ENCODE results near the gene HMX1.

HMX1 gene

DNA sequence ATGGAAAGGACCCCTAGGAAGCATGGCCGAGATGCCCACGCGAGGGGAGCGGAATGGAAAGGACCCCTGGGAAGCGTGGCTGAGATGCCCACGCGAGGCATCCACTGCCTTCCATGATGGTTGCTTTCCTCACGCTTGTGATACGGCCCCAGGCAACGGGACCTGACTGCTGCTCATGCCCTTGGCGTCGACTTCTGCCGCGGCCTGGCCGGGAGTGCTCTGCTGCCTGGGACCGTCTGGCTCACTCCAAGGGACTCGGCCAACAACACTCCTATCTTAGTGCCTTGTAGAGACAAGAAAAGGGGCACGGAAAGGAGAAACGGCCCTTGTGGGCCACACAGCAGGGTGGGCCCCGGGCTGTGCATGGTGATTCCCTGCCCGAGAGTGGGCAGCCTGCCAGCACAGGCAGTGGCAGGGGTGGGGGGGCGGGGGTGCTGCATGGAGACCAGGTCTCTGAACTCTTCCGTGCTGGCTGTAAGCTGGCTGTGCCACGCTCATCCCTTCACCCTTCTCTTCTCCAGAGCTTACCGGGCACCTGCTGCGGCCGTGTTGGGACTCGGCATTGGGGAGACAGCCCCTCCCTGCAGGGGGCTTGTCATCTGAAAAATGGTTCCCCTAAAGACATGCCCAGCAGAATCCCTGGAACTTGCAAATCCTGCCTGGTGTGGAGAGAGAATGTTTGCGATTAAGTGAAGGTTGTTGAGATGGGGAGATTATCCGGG lies 38.6 kb upstream of the HMX1 start:
- no peak for DNase-seq (ENCODE audit: extremely low read depth in 1 of 2, low read depth in 1 of 2)

DNA sequence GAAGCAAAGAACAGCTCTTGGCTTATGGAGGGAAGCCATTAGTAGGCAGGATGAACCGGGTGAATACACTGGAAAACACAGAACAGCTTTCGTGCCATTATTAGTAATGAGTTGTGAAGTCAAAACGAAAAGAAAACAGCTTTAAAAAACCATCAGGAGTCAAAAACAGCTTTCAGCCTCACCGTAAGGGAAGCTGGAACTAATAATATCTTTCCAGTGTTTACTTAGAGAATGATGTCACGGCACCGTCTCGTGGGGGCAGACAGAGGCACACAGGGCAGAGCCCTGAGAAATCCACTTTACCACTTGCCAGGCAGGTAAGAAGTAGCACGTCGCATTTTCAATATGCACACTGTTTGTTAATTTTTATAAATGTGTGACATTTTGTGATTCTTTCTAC lies 37.9 kb upstream of the HMX1 start:
- DNase-seq (ENCODE audit: extremely low read depth in 1 of 2, low read depth in 1 of 2) = no peak

DNA sequence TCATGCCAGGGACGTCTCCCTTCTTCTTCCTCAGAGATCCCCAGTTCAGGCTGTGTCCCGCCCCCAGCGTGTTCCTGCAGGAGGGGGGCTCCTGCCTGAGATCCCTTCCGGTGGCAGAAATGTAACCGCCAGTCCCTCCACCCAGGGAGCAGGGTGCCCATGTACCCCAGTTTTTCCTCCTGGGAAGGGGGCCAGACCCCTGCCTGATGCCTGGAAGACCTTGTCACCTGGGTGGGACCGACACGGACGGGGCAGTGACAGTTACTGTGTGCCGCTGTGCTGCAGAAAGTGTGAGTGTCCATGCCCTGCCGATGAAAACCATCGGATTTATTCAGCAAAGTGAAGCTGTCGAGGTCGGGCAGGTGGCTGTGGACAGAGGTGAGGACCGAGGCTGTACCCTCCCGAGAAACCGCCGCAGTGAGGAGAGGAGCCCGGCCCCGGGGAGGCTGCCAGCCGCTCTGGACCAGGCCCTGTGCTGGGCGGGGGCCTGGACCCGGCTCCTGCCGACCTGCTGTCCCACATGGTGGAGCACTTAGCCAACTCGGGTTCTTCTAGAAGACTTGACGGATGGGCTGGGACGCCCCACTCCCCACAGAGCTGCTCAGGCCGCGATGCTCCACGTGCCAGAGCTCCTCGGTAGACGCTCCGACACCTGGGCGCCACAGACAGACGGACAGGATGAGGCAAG lies 36.7 kb upstream of the HMX1 start:
- DNase-seq (ENCODE audit: extremely low read depth in 1 of 2, low read depth in 1 of 2) = no peak

DNA sequence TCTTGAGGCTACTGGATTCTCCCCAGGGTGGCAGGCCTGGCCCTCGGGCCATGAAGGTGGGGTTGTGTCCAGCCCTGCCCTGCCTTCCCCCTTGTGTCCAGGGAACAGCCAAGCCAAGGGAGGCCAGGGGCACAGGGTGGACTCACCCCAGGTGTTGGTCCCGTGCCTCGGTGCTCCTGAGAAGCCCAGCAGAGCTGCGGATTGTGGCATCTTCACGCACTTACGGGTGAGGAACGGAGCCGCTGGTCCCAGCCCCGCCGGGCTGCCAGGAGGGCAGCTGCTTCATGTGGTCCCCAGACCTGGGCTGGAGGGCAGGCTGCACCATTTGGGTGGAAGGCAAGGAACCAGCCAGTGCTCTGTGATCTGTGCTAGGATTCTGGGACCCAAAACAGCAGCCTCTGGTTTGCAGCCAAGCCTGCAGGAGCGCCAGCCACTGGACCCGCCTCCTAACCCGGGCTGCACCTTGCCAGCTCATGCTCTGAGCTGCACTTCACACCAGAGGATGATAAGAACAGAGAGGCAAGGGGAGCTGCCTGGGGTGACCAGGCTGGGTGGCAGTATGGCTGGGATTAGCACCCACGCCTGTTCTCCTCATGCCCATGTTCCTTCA lies 36.1 kb upstream of the HMX1 start:
- DNase-seq (ENCODE audit: extremely low read depth in 1 of 2, low read depth in 1 of 2) = no peak

DNA sequence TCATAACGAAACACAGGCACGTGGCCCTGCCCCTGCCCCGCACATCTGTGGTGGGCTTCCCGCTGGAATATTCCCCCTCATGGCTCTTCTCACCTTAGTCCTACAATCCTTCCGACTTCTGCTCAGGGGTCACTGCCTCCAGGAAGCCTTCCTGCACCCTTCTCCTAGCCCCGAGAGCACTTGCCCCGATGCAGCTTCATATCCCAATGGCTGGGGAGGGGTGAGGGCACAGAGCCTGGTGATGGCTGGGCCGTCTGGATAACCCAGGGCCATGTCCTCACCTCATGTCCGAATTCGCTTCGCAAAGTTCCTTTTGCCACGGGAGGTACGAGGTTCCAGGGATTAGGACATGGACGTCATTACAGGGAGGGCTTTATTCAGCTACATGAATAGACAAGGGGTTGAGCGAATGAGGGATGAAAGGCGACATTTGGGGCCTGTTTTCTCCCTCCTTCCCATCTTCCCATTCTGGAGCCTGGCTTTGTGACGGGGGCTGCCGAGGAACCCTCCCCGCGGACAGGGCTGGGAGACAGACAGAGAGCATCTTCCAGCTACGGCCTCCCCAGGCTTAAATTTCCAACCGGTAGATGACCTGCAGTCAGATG lies 35.5 kb upstream of the HMX1 start:
- DNase-seq (ENCODE audit: extremely low read depth in 1 of 2, low read depth in 1 of 2) = no peak

DNA sequence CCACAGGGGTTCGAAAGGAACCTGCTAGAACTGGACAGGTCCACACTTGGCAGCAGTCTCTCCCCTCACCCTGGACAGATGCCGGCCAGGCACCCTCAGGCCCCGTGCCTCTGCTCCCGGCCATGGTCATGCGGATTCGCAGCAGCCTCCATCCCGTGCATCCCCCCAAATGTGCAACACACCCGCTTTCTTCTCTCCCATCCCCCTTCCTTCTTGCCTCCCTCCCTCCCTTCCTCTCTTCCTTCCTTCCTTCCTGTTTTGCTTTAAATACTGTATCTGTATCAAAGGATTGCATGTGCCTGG lies 35.0 kb upstream of the HMX1 start:
- DNase-seq (ENCODE audit: extremely low read depth in 1 of 2, low read depth in 1 of 2) = no peak

DNA sequence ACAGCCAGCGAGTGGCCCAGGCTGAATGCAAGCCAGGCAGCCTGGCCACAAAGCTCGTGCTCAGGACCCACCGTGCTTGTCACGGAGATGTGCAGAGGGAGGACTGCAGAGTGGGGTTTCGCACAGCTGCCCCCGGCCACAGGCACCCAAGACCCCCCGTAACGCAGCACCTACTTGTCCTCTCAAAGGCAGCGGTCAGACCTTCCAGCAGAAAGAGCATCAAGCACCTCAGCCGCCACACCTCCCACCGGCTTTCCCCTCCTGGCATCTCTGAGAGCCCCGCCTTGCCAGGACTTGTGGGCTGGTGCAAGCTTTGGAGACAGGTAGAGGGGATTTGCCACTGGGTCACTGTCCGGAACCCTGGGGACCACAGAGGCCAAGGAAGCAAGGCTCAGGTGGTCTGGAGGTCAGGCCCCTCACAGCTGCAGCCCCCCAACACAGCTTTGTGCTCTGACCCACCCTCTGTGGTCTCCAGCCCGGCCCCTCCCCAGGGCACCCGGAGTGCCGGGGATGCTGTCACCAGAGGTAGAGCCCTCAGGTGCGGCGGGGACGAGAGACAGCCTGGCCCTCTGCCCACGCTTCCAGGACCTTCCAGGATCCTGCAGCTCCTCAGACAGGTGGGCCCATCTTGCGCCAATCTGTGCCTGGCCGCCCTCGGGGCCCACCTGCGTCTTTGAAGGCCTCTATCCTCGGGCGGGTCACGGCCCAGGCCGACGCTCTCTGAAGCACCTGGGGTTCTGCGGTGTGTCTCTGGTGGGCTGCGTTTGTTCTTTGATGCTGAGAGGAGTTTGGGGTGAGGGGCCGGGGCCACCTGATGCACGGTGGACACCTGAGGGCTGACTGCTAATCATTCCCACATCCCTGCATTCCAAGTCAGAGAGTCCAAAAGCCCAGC lies 34.4 kb upstream of the HMX1 start:
- DNase-seq (ENCODE audit: extremely low read depth in 1 of 2, low read depth in 1 of 2) = no peak

DNA sequence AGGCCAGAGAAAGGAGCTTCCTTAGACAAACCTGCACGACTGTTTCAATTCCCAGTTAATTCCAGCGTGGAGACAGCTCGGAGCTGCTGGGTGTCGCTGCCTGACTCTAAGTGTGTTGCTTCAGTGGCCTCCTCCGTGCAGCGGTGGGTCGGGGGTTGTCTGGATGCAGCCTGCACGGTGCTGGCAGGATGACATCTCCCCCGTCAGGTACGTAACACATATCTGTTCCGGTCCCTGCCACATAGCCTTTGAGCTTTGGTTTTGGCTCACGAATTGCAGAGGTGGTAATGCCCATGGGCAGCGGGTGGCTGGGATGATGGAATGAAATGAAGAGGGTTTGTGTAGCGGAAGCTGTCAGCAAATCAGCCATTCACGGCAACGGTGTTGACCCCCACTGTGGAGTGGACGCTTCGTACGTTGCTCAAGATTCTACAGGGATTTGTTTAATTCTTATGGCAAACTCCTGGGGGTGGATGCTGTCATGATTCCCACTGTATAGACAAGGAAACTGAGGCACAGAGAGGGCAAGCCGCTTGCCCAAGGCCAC lies 33.7 kb upstream of the HMX1 start:
- DNase-seq (ENCODE audit: extremely low read depth in 1 of 2, low read depth in 1 of 2) = no peak

DNA sequence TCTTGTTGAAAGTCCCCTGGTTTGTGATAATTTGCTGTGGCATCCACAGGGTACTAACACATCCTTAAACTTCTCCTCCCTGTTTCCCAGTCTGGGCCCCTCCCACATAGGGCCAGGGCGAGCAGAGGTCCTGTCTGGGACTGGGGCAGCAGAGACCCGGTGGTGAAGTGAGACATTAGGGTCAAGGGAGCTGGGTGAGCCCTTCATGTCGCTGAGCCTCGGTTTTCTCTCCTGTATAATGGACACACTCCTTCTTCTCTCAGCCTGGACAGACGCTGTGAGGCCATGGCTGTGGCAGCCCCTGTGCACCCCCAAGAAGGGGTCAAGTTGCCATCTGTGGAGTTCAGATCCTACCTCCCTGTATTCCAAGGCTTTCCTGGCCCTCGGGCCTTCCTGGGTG lies 33.0 kb upstream of the HMX1 start:
- DNase-seq (ENCODE audit: extremely low read depth in 1 of 2, low read depth in 1 of 2) = no peak

DNA sequence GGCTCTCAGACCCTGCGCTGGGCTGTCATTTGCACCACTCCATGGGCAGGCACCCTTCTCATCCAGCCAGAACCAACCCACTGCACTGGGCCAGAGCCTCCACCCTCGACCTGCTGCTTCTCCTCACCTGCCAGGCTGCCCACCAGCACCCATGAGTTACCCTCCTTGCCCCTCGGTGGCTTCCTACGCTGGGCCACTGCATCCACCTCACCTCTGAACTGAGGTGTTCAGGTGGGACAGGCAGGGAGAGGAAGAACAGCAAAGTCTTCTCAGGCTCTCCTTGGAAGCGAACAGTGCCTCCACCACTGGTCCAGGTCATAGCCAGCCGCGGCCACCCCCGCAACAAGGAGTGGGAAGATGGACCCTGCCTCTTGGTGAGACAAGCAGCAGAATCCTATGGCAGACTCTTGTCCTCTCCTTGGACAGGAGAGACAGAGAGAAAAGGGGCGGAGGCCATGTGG lies 32.4 kb upstream of the HMX1 start:
- DNase-seq (ENCODE audit: extremely low read depth in 1 of 2, low read depth in 1 of 2) = no peak

DNA sequence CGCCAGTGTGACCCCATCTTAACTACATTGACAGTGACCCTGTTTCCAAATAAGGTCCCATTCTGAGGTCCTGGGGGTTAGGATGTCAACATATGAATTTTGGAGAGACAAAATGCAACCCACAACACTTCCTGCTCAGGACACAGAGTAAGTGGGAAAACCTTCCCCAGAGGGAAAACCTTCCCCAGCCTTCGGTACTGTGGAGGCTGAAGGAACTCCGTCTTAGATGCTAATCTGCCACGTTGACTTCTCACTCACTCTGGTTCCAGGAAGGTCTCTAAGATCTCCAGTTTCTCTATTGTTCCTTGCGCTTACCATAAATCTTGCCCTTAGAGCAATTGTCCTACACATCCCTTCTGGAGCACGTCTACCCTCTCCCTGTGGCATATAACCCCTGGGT lies 29.7 kb upstream of the HMX1 start:
- DNase-seq (ENCODE audit: extremely low read depth in 1 of 2, low read depth in 1 of 2) = no peak

DNA sequence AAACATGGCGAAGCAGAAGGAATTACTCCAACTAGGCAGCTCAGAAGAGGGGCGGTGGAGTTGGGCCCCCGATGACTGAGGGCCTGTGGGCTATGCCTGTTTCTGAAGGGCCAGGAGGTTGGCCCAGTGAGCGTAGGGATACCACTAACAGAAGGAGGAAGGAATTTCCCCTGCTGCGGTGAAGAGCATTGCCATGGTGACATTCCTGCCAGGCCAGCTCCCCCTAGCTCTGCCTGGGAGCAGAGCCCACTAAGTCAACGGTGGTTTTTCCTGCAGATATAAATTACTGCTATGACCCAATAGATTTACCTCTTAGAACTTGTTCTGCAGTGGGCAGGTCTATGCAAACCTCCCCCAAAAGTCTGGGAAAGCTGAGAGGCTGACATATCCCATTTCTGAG lies 28.9 kb upstream of the HMX1 start:
- no peak for DNase-seq (ENCODE audit: extremely low read depth in 1 of 2, low read depth in 1 of 2)

DNA sequence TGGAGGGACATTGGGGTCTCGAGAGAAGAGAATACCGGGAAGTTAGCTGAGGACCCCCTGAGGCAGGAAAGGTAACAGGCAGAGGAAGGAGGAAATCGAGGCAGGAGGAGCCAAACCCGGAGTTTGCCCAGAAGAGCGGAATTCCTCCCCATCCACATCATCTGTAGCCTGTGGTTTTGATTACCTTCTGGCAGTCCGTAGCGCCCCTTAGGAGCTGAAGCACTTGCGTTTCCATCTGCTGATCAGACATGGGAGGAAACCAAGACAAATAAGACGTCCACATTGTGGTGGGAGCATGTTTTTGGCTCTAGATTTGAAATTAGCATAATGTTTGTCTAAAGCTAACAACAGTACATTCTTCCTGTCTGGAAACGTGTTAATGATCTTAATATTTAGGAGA lies 26.8 kb upstream of the HMX1 start:
- DNase-seq (ENCODE audit: extremely low read depth in 1 of 2, low read depth in 1 of 2) = no peak

DNA sequence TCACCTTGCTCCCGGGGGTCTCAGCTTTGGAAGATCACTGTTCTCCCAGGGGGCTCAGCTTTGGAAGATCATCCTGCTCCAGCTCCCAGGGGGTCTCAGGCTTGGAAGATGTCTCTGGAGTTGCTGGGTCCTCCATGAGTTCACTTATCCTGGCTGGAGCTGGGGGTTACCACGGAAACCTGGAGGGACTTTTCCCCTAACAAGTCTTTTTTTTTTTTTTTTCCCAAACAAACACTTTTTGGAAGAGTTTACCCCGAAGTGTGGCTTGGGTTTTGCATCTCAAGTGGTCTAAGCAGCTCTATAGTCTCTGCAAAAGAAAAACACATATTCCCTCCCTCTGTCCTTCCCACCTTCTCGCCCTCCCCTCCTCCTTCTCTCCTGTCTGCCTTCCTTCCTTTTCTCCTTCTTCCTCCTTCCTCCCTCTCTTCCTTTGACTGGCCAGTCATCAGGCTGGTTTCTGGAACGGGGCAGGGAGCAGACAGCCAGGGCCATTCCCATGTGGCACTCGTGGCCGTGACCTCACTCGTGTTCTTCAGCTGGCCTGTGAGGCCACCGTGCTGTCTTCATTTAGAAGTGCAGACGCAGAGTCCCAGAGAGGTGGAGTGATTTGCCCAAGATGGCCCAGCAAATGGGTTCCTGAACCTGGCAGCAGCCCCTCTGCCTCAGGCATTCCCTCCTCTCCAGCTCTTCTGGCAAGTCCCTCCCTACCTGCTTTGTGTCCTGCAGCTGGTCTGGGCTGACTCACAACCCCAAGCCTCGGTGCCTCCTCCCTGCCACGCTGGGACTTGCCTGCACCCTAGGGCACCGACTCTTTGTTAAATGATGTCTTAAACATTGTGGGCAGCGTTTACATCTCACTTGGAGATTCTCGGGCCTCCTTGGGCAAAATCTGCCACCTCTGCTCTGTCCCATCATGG lies 25.9 kb upstream of the HMX1 start:
- no peak for DNase-seq (ENCODE audit: extremely low read depth in 1 of 2, low read depth in 1 of 2)

DNA sequence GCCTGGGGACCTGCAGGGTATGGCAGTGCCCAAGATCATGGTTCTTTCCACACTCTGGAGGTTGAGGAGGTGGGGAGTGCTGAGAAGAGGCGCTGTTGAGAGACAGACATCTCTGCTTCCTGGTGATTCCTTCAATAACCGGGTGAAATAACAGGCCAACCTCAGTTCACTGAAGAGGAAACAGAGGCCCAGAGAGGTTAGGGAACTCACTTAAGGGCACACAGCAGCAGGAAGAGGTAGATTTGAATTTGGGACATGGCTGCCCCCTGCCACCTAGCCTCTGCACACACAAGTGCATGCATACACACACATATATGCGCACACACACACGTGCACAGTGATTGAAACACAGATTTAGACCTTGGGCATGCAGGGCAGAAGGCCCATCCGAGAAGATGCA lies 24.9 kb upstream of the HMX1 start:
- no peak for DNase-seq (ENCODE audit: extremely low read depth in 1 of 2, low read depth in 1 of 2)

DNA sequence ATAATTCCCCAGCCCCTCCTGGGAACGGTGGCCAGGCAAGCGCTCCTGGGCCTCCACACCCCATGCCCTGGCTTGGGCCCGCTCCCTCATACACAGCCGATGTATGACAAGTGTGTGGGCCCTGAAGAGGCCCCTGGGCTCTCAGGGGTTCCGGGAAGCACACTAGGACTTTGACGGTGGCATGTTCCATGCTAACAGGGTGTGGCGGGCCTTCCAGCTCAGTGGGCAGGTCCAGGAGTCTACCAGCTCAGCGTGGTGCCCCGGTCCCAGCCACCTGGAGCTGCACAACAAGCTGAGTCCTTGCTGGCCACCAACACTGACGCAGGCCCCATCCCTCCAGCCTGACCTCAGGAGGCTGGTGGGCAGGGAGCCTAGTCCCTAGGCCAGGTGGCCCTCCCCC lies 24.4 kb upstream of the HMX1 start:
- DNase-seq (ENCODE audit: extremely low read depth in 1 of 2, low read depth in 1 of 2) = no peak

DNA sequence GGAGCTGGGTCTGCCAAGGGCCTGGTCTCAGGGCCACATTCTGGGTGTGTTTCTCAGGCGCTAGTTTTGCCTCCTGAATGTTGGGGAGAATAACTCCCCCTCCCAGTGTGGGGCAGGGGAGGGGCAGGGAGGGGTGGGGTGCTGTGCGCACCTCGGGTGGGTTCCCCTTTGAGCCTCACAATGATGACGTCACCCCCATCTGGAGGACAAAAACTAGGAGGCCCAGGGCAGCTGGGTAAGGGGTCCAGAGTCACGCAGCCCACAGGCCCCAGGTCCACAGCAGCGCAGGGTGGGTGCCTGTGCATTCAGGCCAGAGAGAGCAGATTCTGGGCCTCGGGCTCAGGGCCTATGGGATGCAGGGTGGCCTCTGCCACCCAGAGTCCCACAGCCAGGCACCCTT lies 23.7 kb upstream of the HMX1 start:
- DNase-seq (ENCODE audit: extremely low read depth in 1 of 2, low read depth in 1 of 2) = no peak

DNA sequence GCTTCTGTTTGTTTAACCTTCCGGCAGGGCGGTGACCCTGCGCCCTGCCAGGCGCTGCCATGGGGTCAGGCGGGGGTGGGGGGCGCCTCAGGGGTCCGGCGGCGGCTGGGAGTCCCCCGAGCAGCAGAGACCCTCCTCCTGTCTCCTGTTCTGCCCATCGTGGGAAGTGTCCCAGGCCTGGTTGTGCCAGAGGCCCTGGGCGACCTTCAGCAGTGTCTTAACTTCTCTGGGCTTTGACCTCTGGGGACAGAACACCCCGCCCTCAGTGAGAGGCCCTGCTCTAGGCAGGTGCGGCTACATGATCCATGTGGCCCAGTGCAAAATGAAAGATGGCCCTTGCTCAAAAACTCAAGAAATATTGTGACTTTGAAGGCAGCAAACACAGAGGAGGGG lies 22.8 kb upstream of the HMX1 start:
- DNase-seq (ENCODE audit: extremely low read depth in 1 of 2, low read depth in 1 of 2) = no peak

DNA sequence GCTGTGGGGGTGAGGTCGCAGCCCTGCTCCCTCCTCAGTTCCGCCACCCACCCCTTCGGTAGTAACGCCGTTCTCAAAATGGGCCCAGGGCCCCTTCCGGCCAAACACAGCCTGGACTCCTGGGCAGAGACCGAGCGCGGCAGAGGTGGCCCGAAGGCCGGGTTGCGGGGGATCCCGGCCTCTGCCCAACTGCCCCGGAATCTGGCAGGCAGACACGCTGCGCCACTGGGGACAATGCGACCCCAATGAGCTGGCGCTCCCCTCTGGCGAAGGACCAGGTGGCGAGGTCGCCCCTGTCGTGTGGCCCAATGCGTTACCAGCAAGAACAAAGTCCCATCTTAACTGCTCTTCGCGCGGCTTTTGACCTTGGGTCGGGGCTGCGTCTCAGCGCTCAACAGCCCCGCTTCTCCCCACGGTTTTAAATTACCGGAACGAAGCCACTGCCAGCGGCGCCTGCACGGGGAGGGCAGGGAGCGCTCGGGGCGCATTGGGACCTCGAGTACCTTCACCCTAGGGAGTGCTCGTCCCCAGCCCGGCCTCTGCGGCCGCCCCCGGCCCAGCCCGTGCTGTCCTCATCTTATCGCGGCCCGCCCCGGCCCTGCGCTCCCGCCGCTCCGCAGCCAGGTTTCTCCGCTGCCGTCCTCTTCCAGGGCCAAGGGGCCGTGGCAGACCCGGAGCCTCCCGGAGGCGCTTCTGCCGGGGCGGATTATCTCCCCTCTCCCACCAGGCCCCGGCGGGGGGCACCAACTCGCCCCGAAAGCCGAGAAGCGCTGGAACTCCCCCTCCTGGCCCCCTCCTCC lies 22.2 kb upstream of the HMX1 start:
- DNase-seq (ENCODE audit: extremely low read depth in 1 of 2, low read depth in 1 of 2) = no peak

Measured in stimulated activated CD8-positive, alpha-beta memory T cell treated with anti-CD3 and anti-CD28 coated beads, Interleukin-7, amount 100 ng/mL, for 48 hours (primary cell).